Stimulated activated CD4-positive, alpha-beta T cell treated with anti-CD3 and anti-CD28 coated beads, Interleukin-1b, Interleukin-23, amount 100 ng/mL, for 1 hour (primary cell): ENCODE measurements around the gene POFUT2.

Experiments
- DNase-seq, 2 donors: peaks; one replicate each; pipeline ENCODE4 v3.0.0-alpha.2; 2020; ENCODE audit warnings: low read depth in 2 of 2

The POFUT2 gene

GRCh38 chr21:45264146-45264911 is 23.4 kb downstream of the POFUT2 start:
- no peak for DNase-seq

GRCh38 chr21:45263534-45263933 is 24.2 kb downstream of the POFUT2 start:
- no peak for DNase-seq

- DNase-seq, result no peak
Observed at GRCh38 chr21:45262616-45263015, 25.1 kb downstream of the POFUT2 start.

- no peak for DNase-seq
Observed at GRCh38 chr21:45262041-45262581, 25.6 kb downstream of the POFUT2 start.

GRCh38 chr21:45261093-45261492 is 26.6 kb downstream of the POFUT2 start:
- DNase-seq, result no peak

- DNase-seq, result no peak
Observed at GRCh38 chr21:45260191-45260825, 27.4 kb downstream of the POFUT2 start.

GRCh38 chr21:45259206-45259840 is 28.4 kb downstream of the POFUT2 start:
- no peak for DNase-seq

- DNase-seq, result no peak
Observed at GRCh38 chr21:45258466-45258865, 29.2 kb downstream of the POFUT2 start.

- DNase-seq, result no peak
Observed at GRCh38 chr21:45257673-45258341, 29.9 kb downstream of the POFUT2 start.

GRCh38 chr21:45256912-45257672 is 30.6 kb downstream of the POFUT2 start:
- no peak for DNase-seq

- no peak for DNase-seq
Observed at GRCh38 chr21:45256021-45256911, 31.4 kb downstream of the POFUT2 start.

- no peak for DNase-seq
Observed at GRCh38 chr21:45255381-45256020, 32.2 kb downstream of the POFUT2 start.

- no peak for DNase-seq
Observed at GRCh38 chr21:45254460-45254930, 33.2 kb downstream of the POFUT2 start.

GRCh38 chr21:45253633-45254459 is 33.8 kb downstream of the POFUT2 start:
- DNase-seq, result no peak

- no peak for DNase-seq
Observed at GRCh38 chr21:45253180-45253579, 34.5 kb downstream of the POFUT2 start.

- DNase-seq, result no peak
Observed at GRCh38 chr21:45252448-45252925, 35.2 kb downstream of the POFUT2 start.

GRCh38 chr21:45251635-45252447 is 35.9 kb downstream of the POFUT2 start:
- DNase-seq, result no peak
